Esophagus muscularis mucosa (tissue), 4 donors: ENCODE measurements around the gene ZNF407. TPM values are rescaled to one million over a fixed set of nuclear protein-coding genes. Genes with fewer than 3 reads are reported as not detected.

Experiments used
- DNase-seq: peaks from one replicate; pipeline ENCODE4 v3.0.0-alpha.2; 2017; ENCODE audit errors: extremely low spot score
- H3K27ac ChIP-seq, 4 donors: fragments of 200-600 bp; sonication (generic); replicated peaks in 1 of 4; 1 replicate in 3 of 4; 2 replicates in 1 of 4; pipeline ENCODE4 v1.5.1; 2016 to 2019; ENCODE audit warnings: mild to moderate bottlenecking in 1 of 4
- H3K27me3 ChIP-seq, 4 donors: fragments of 200-600 bp; sonication (generic); one replicate each; pipeline versions ENCODE4 v1.5.1 to v1.6.0; 2016 to 2019
- H3K36me3 ChIP-seq, 4 donors: fragments of 200-600 bp; sonication (generic); one replicate each; pipeline ENCODE4 v1.5.1; 2016 to 2019
- H3K4me1 ChIP-seq, 4 donors: fragments of 200-600 bp; sonication (generic); one replicate each; pipeline ENCODE4 v1.5.1; 2016 to 2019
- H3K4me3 ChIP-seq, 4 donors: fragments of 200-600 bp; sonication (generic); 1 replicate in 2 of 4; 2 replicates in 2 of 4; pipeline ENCODE4 v1.5.1; 2016 to 2019; ENCODE audit warnings: mild to moderate bottlenecking in 4 of 4, moderate library complexity in 1 of 4
- H3K9me3 ChIP-seq, 4 donors: fragments of 200-600 bp; sonication (generic); 1 replicate in 3 of 4; 2 replicates in 1 of 4; pipeline ENCODE4 v1.5.1; 2016 to 2019
- CTCF ChIP-seq, 3 experiments: fragments of 200-600 bp in 2 of 3; fragments of 450-650 bp in 1 of 3; sonication (generic) in 2 of 3; IDR thresholded peaks; one replicate each; pipeline ENCODE4 v1.5.1; 2017 to 2019; ENCODE audit warnings: antibody characterized with exemption in 3 of 3, mild to moderate bottlenecking in 2 of 3, moderate library complexity in 1 of 3
- EP300 ChIP-seq: sonication (generic); formaldehyde crosslinking; IDR thresholded peaks from one replicate; pipeline ENCODE4 v1.6.1; 2017; ENCODE audit warnings: antibody characterized with exemption
- POLR2A ChIP-seq: fragments of 450-650 bp; IDR thresholded peaks from one replicate; pipeline ENCODE4 v1.6.1; 2017; ENCODE audit warnings: antibody characterized with exemption, moderate library complexity, mild to moderate bottlenecking, low read depth
- POLR2AphosphoS5 ChIP-seq, 2 donors: sonication (generic); formaldehyde crosslinking; IDR thresholded peaks; one replicate each; pipeline ENCODE4 v1.6.1; 2017; ENCODE audit warnings: antibody characterized with exemption in 2 of 2
- WGBS: methylation state at CpG from one replicate; pipeline ENCODE4 v1.1.5; 2018; 5-methylcytosine and 5-hydroxymethylcytosine counted together
- intact Hi-C: fragments of 100-400 bp; cut with DNase I; formaldehyde crosslinking; loops from one replicate; pipeline ENCODE4 v1.15.1; 2023
- total RNA-seq, 4 donors: library from RNA; depleted of rRNA; stranded (reverse); fragments of >200 nt; gene quantifications; one replicate each; pipeline versions ENCODE4 v1.1.0 to v1.2.1, GENCODE V29; 2016

The ZNF407 gene
- total RNA-seq, 4 donors from 2014 or later = 13.9 to 19.1 (median 17.2) TPM

- intact Hi-C loops = no loop called here
- H3K27ac ChIP-seq = no peak overlapping the region
- WGBS = 90% methylated on average over 7 of the region's 7 CpGs
Measured at GRCh38 chr18:74935434-74935833, 337.8 kb downstream of the ZNF407 start.

GRCh38 chr18:74936343-74936742, 338.7 kb downstream of the ZNF407 start:
- H3K36me3 ChIP-seq = peaks cover 0 to 8% (median 3%) of the 10 kb centered on the region in 4 donors
- no peak for TF ChIP-seq CTCF (IDR thresholded peaks at IDR 0.05)
- TF ChIP-seq EP300 = no peak
- no peak for TF ChIP-seq POLR2AphosphoS5 (IDR thresholded peaks at IDR 0.05)
- TF ChIP-seq POLR2A = no peak
- no peaks in the 10 kb centered on the region for H3K27me3 ChIP-seq
- no peak for DNase-seq
- no peaks in the 10 kb centered on the region for H3K4me1 ChIP-seq
- H3K27ac ChIP-seq = no peak overlapping the region
- no peaks in the 10 kb centered on the region for H3K9me3 ChIP-seq
- no peak overlapping the region for H3K4me3 ChIP-seq
- WGBS = 83% methylated on average over 6 of the region's 6 CpGs
- intact Hi-C loops = no loop called here

More at GRCh38 chr18:74935434-74935833, 337.8 kb downstream of the ZNF407 start:
- H3K27me3 ChIP-seq = no peaks in the 10 kb centered on the region
- no peaks in the 10 kb centered on the region for H3K9me3 ChIP-seq
- no peaks in the 10 kb centered on the region for H3K4me1 ChIP-seq
- DNase-seq = no peak
- H3K36me3 ChIP-seq = peaks cover 0 to 12% (median 3%) of the 10 kb centered on the region in 4 donors
- H3K4me3 ChIP-seq = no peak overlapping the region
- TF ChIP-seq POLR2AphosphoS5 (IDR thresholded peaks at IDR 0.05) = no peak
- TF ChIP-seq CTCF (IDR thresholded peaks at IDR 0.05) = no peak
- no peak for TF ChIP-seq POLR2A
- no peak for TF ChIP-seq EP300

GRCh38 chr18:74937291-74937690, 339.6 kb downstream of the ZNF407 start:
- H3K9me3 ChIP-seq = no peaks in the 10 kb centered on the region
- no peaks in the 10 kb centered on the region for H3K27me3 ChIP-seq
- no peak overlapping the region for H3K4me3 ChIP-seq
- peaks cover 0 to 8% (median 3%) of the 10 kb centered on the region in 4 donors for H3K36me3 ChIP-seq
- WGBS = 93% methylated on average over 1 of the region's 1 CpG
- intact Hi-C loops = no loop called here
- no peak overlapping the region for H3K27ac ChIP-seq
- no peaks in the 10 kb centered on the region for H3K4me1 ChIP-seq
- no peak for TF ChIP-seq EP300
- no peak for TF ChIP-seq POLR2AphosphoS5 (IDR thresholded peaks at IDR 0.05)
- no peak for TF ChIP-seq CTCF (IDR thresholded peaks at IDR 0.05)
- TF ChIP-seq POLR2A = no peak
- no peak for DNase-seq

- Histone ChIP-seq H3K4me3 (no peak overlapping the region), H3K27me3 (no peaks in the 10 kb centered on the region), H3K4me1 (no peaks in the 10 kb centered on the region), H3K27ac (no peak overlapping the region), H3K9me3 (no peaks in the 10 kb centered on the region), H3K36me3 (no peaks in the 10 kb centered on the region)
- no peak for TF ChIP-seq EP300
- TF ChIP-seq POLR2AphosphoS5 (IDR thresholded peaks at IDR 0.05) = no peak
- no peak for TF ChIP-seq POLR2A
- TF ChIP-seq CTCF (IDR thresholded peaks at IDR 0.05) = no peak
- intact Hi-C loops = no loop called here
- WGBS = 82% methylated on average over 5 of the region's 5 CpGs
- DNase-seq = no peak
Measured at GRCh38 chr18:74940856-74941255, 343.2 kb downstream of the ZNF407 start.

GRCh38 chr18:74942319-74942910, 344.7 kb downstream of the ZNF407 start:
- Histone ChIP-seq H3K36me3 (no peaks in the 10 kb centered on the region), H3K27me3 (no peaks in the 10 kb centered on the region), H3K4me3 (no peak overlapping the region), H3K27ac (no peak overlapping the region), H3K4me1 (no peaks in the 10 kb centered on the region), H3K9me3 (no peaks in the 10 kb centered on the region)
- intact Hi-C loops = no loop called here
- 96% methylated on average over 9 of the region's 9 CpGs for WGBS
- no peak for DNase-seq
- TF ChIP-seq CTCF (IDR thresholded peaks at IDR 0.05) (no peak), POLR2A (no peak), POLR2AphosphoS5 (IDR thresholded peaks at IDR 0.05) (no peak), EP300 (no peak)
